SH-SY5Y (cell line): ENCODE results near the gene TWIST2.

Source experiments
- GATA2 ChIP-seq: IDR thresholded peaks from 2 replicates; pipeline ENCODE4 v1.6.1; 2011; ENCODE audit warnings: mild to moderate bottlenecking, low read depth, low read length
- GATA3 ChIP-seq: IDR thresholded peaks from 2 replicates; pipeline ENCODE4 v1.6.1; 2011; ENCODE audit warnings: low read depth, mild to moderate bottlenecking, low read length, moderate library complexity

TWIST2 gene

GRCh38 chr2:238847841-238848690 is at the start of gene TWIST2:
TSS of gene TWIST2 (plus strand) at chr2:238848085. CDS start at chr2:238848216, 131 bp downstream.
- TF ChIP-seq GATA3 (no peak), GATA2 (no peak)

- TF ChIP-seq GATA2, result no peak
- TF ChIP-seq GATA3, result no peak
Observed at GRCh38 chr2:238801791-238802190, 46.1 kb upstream of the TWIST2 start.

- TF ChIP-seq GATA3 (no peak), GATA2 (no peak)
Observed at GRCh38 chr2:238802957-238803356, 44.9 kb upstream of the TWIST2 start.

- TF ChIP-seq GATA2 (no peak), GATA3 (no peak)
Observed at GRCh38 chr2:238803996-238804870, 43.7 kb upstream of the TWIST2 start.

GRCh38 chr2:238808761-238809160 is 39.1 kb upstream of the TWIST2 start:
- no peak for TF ChIP-seq GATA2
- TF ChIP-seq GATA3, result no peak

- TF ChIP-seq GATA2 (no peak), GATA3 (no peak)
Observed at GRCh38 chr2:238810321-238810720, 37.6 kb upstream of the TWIST2 start.

- TF ChIP-seq GATA3 (no peak), GATA2 (no peak)
Observed at GRCh38 chr2:238811293-238811692, 36.6 kb upstream of the TWIST2 start.

GRCh38 chr2:238811759-238812158 is 36.1 kb upstream of the TWIST2 start:
- TF ChIP-seq GATA3 (no peak), GATA2 (no peak)

GRCh38 chr2:238813109-238813508 is 34.8 kb upstream of the TWIST2 start:
- TF ChIP-seq GATA2 (no peak), GATA3 (no peak)

GRCh38 chr2:238814815-238815214 is 33.1 kb upstream of the TWIST2 start:
- no peak for TF ChIP-seq GATA2

GRCh38 chr2:238816291-238816690 is 31.6 kb upstream of the TWIST2 start:
- no peak for TF ChIP-seq GATA3
- TF ChIP-seq GATA2, result no peak

- TF ChIP-seq GATA2 (no peak), GATA3 (no peak)
Observed at GRCh38 chr2:238817382-238817781, 30.5 kb upstream of the TWIST2 start.

GRCh38 chr2:238817891-238818290 is 30.0 kb upstream of the TWIST2 start:
- TF ChIP-seq GATA3, result no peak
- TF ChIP-seq GATA2, result no peak

- no peak for TF ChIP-seq GATA3
- no peak for TF ChIP-seq GATA2
Observed at GRCh38 chr2:238818561-238818960, 29.3 kb upstream of the TWIST2 start.
